Activated naive CD8-positive, alpha-beta T cell (primary cell): ENCODE data around the gene AHNAK2.

Experiments
- H3K27ac Mint-ChIP-seq: one replicate; pipeline ENCODE4 v1.8.0; 2021; ENCODE audit warnings: mixed read lengths
- H3K27me3 Mint-ChIP-seq: one replicate; pipeline ENCODE4 v1.8.0; 2021; ENCODE audit warnings: mixed read lengths
- H3K36me3 Mint-ChIP-seq: one replicate; pipeline ENCODE4 v1.8.0; 2021; ENCODE audit warnings: mixed read lengths
- H3K4me1 Mint-ChIP-seq: one replicate; pipeline ENCODE4 v1.8.0; 2021; ENCODE audit warnings: low read depth, mixed read lengths
- H3K4me3 Mint-ChIP-seq: one replicate; pipeline ENCODE4 v1.8.0; 2021; ENCODE audit warnings: mild to moderate bottlenecking, mixed read lengths
- H3K9me3 Mint-ChIP-seq: one replicate; pipeline ENCODE4 v1.8.0; 2021; ENCODE audit warnings: low read depth, mixed read lengths

AHNAK2 gene

DNA sequence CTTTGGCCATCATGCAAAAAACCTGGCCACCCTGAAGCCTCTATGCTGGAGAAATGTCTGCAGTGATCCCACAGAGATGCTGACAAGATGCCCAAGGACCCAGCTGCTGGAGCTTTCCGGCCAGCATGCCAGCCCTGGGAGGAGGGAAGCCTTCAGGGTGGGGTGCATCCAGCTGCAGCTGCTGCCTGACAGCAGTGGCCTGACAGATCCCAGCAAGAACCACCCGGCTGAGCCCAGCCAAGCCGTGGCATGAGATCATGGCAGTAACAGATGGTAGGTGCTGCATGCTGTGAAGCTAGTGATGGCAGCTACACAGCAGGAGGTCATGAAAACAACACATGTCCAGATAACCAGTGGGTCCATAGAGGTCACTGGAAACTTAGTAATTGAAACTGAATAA is 21.2 kb upstream of the AHNAK2 start:
- no peaks in the 10 kb centered on the region for H3K9me3 Mint-ChIP-seq
- H3K4me1 Mint-ChIP-seq: no peaks in the 10 kb centered on the region
- no peaks in the 10 kb centered on the region for H3K27me3 Mint-ChIP-seq
- H3K27ac Mint-ChIP-seq: no peak overlapping the region
- H3K4me3 Mint-ChIP-seq: no peak overlapping the region
- H3K36me3 Mint-ChIP-seq: peaks cover 2% of the 10 kb centered on the region

DNA sequence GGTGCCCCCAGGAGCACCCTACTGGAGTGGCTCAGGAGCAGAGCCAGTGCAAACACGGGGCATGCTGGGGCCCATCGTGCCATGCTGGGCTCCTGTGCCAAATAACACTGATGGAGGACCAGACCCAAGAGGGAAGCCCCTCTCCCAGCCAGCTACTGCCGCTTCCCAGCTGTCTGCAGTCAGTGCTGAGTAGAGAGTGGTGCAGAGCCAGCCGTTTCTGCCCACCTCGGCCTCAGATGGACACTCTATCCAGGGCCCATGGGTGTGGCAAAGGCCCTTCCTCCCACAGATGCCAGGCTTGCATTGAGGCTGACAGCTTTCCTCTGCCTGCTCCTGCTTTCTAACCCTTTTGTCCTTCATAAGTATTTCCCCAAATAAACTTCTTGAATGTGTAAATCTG is 20.6 kb upstream of the AHNAK2 start:
- no peaks in the 10 kb centered on the region for H3K9me3 Mint-ChIP-seq
- no peaks in the 10 kb centered on the region for H3K4me1 Mint-ChIP-seq
- H3K27me3 Mint-ChIP-seq: no peaks in the 10 kb centered on the region
- H3K4me3 Mint-ChIP-seq: no peak overlapping the region
- no peak overlapping the region for H3K27ac Mint-ChIP-seq
- peaks cover 2% of the 10 kb centered on the region for H3K36me3 Mint-ChIP-seq

DNA sequence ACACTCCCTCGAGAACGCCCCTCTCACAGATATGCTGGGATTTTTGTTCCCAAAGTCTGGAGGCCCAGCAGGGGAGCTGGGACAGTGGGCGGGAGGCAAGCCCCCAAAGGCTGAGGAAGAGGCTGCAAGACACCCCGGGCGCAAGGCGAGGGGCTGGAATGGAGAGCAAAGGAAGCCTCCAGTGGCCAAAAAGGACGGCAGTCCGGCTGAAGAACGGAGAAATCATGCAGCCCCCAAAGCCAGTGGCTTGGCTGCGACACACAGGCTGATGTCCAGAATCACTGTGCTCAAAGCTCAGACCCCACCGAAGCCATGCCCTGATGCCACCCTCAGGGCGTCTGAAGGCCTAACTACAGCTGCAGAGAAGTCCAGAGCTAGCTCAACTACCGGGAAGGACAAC is 18.3 kb upstream of the AHNAK2 start:
- H3K36me3 Mint-ChIP-seq: peaks cover 2% of the 10 kb centered on the region
- H3K27me3 Mint-ChIP-seq: no peaks in the 10 kb centered on the region
- H3K27ac Mint-ChIP-seq: no peak overlapping the region

DNA sequence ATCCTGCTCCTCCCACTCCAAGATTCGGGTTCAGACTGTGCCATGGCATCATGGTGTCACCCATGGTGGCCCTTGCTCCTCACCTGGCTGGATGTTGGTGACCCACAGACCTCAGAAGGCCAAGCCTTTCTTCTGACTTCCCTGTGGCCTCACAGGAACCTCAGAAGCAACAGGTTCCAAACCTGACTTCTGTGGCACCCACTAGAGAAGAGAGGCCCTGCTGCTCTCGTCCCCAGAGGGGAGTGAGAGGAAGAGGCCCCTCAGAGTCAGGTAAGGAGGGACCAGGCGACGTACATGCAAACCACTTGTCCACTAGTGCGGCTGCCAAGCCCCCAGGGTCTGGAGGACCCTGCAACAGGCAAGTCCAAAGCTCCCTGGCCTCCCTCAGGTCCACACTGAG is 17.9 kb upstream of the AHNAK2 start:
- H3K9me3 Mint-ChIP-seq: no peaks in the 10 kb centered on the region
- no peaks in the 10 kb centered on the region for H3K4me1 Mint-ChIP-seq
- H3K27me3 Mint-ChIP-seq: no peaks in the 10 kb centered on the region
- no peak overlapping the region for H3K27ac Mint-ChIP-seq
- peaks cover 2% of the 10 kb centered on the region for H3K36me3 Mint-ChIP-seq
- H3K4me3 Mint-ChIP-seq: no peak overlapping the region

More for the DNA sequence above, 18.3 kb upstream of the AHNAK2 start:
- H3K9me3 Mint-ChIP-seq: no peaks in the 10 kb centered on the region
- H3K4me3 Mint-ChIP-seq: no peak overlapping the region
- no peaks in the 10 kb centered on the region for H3K4me1 Mint-ChIP-seq

DNA sequence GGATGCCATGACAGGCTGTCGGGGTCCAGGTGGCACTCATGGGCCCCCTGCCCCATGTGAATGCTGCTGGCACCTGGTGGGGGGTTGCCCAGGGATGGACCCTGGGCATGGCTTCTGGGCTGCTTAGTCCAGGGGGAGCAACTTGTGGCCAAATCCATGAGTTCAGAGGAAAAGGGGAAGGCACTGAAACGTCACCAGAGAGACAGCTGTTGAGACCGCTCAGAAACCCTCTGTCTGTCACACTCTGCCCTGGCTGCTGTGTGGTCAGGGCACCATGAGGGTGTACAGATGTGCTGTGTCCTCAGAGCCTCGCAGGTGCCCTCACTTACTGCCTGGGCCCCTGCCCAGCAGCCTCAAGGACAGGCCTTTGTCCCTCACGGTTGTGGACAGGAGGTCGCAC is 16.8 kb upstream of the AHNAK2 start:
- Mint-ChIP-seq H3K9me3 (no peaks in the 10 kb centered on the region), H3K27ac (no peak overlapping the region), H3K4me3 (no peak overlapping the region), H3K36me3 (peaks cover 2% of the 10 kb centered on the region), H3K27me3 (no peaks in the 10 kb centered on the region), H3K4me1 (no peaks in the 10 kb centered on the region)

DNA sequence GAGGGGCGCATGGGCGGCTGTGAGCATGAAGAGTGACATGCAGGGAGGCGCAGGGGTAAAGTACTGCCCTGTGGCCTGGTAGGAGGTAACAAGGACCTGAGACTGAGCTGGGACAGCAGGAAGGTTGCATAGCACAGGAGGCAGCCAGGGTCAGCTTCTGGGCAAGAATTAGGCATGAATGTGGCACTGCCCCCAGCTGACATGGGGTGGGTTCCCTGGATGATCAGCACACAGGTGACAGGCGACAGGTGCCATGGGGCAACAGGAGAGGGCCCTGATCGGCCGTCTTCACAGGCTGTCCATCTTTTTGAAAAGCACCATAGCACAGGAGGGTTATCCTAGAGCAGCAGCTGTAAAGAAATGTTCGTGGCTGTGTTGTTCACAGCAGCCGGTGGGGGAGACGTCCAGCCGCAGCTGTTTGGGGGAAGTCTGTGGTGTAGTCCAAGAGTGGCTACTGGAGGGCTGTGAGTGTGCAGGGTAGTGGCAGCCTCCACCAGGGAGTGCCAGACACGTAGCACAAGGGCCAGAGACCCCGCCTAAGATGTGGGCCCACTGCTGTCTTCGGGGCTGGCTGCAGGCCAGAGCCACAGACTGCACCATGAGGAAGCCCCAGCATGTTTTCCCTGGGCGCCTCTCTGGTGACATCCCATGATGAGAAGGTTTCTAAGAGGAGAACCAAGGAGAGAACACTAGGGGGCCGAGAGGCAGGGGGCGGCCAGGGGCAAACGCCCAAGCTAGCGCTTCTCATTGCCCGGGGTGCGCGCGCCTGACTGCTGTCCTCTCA is 15.8 kb upstream of the AHNAK2 start:
- no peaks in the 10 kb centered on the region for H3K36me3 Mint-ChIP-seq
- H3K9me3 Mint-ChIP-seq: no peaks in the 10 kb centered on the region
- H3K4me3 Mint-ChIP-seq: no peak overlapping the region
- H3K27me3 Mint-ChIP-seq: no peaks in the 10 kb centered on the region
- no peak overlapping the region for H3K27ac Mint-ChIP-seq
- no peaks in the 10 kb centered on the region for H3K4me1 Mint-ChIP-seq

DNA sequence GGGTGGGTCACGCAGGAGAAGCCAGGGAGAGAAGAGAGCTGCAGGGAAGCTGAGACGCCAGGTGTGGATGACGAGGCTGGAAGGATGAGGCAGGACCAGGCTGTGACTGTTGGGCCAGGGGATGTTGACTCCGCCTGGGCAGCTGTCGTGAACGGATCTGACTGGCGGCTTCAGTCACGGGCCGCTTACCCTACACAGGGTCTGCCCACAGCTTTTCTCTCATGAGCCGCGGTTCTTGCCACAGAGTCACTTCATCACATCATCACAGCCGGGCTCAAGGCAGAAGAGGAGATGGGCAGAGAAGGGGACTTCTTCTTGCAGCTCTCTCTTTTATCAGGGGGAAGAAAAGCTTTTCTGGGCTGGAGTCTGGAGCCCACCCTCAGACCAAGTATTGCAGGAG is 15.1 kb upstream of the AHNAK2 start:
- Mint-ChIP-seq H3K36me3 (no peaks in the 10 kb centered on the region), H3K27me3 (no peaks in the 10 kb centered on the region), H3K9me3 (no peaks in the 10 kb centered on the region), H3K27ac (no peak overlapping the region), H3K4me3 (no peak overlapping the region), H3K4me1 (no peaks in the 10 kb centered on the region)

DNA sequence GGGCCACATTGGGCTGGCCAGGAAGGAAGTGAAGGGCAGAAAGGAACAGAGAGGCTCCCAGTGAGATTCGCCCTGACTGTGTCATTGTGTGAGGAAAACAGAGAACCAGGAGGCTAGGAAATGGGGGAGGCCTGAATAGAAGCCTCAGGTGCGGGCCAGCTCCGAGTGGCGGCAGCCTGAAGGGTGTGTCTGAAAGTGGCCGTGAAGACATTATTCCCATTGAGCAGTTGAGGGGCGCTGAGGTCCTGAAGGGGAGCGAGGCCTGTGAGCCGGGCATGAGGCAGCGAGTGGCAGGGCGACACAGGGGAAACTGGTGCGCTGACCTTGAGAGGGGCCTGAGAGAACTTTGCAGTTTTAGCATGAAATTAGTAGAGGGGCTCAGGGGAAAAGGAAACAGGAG is 14.3 kb upstream of the AHNAK2 start:
- H3K4me1 Mint-ChIP-seq: no peaks in the 10 kb centered on the region
- H3K27ac Mint-ChIP-seq: no peak overlapping the region

DNA sequence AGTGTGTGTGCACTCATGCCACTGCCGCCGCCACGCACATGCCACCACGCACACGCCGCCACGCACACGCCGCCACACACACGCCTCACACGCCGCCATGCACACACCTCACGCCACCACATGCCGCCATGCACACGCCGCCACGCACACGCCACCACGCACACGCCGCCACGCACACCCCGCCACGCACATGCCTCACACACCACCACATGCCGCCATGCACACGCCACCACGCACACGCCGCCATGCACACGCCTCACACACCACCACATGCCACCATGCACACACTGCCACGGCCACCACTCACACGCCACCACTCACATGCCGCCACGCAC is 13.7 kb upstream of the AHNAK2 start:
- Mint-ChIP-seq H3K36me3 (no peaks in the 10 kb centered on the region), H3K27ac (no peak overlapping the region), H3K27me3 (no peaks in the 10 kb centered on the region), H3K4me1 (peaks cover 2% of the 10 kb centered on the region), H3K9me3 (no peaks in the 10 kb centered on the region), H3K4me3 (no peak overlapping the region)

More for the DNA sequence above, 14.3 kb upstream of the AHNAK2 start:
- H3K27me3 Mint-ChIP-seq: no peaks in the 10 kb centered on the region
- no peaks in the 10 kb centered on the region for H3K36me3 Mint-ChIP-seq
- no peak overlapping the region for H3K4me3 Mint-ChIP-seq
- no peaks in the 10 kb centered on the region for H3K9me3 Mint-ChIP-seq

DNA sequence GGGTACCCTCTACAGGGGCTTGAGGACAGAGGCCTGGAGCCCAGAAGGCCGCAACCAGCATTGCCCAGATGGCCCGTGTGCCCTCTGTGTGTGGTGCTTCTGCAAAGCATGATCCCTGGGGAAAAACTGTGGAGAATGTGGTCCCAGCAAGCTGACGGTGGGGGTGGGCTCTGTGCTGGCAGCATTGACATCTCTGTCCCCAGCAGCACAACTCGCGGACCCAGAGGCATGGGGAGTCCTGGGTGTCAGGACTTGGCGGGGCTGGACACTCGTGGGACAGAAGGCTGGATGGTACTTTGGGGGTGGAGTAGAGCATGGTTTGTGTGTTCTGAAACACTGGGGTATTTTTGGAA is 11.8 kb upstream of the AHNAK2 start:
- peaks cover 2% of the 10 kb centered on the region for H3K4me1 Mint-ChIP-seq
- H3K27me3 Mint-ChIP-seq: no peaks in the 10 kb centered on the region
- H3K36me3 Mint-ChIP-seq: no peaks in the 10 kb centered on the region
- H3K27ac Mint-ChIP-seq: no peak overlapping the region
- no peak overlapping the region for H3K4me3 Mint-ChIP-seq
- H3K9me3 Mint-ChIP-seq: no peaks in the 10 kb centered on the region

DNA sequence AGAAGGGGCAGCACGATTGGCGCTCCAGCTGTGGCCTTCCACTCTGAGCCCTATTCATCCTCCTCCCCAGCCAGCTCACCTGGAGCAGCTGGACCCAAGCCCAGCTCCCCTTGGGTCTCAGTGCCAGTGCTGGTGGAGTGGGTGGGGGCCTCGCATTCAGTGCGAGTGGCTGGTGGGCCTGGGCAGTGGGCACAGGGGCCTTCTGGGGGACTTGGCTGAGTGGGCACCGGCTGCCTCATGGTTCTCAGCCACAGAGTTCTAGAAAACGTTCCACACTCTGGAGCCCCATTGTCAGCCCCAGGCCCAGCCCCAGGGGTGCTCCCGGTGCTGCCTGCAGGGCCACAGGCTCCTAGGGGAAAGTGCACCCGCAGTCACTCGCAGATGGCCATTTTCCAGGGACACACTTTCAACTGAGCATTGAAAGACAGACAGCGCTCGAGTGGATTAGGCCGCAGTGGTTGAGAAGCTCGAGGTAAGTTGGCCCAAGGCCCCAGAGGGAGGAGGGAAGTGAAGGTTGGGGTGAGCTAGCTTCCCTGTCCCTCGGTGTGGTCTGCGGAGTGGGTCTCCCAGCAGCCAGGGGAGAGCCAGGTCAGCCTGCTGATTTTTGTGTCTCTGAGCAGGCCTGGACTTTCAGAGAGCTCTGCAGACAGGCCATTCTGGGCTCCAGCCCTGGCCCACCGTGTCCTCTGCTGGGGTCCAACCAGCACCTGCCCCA is 11.2 kb upstream of the AHNAK2 start:
- Mint-ChIP-seq H3K36me3 (no peaks in the 10 kb centered on the region), H3K27ac (no peak overlapping the region), H3K4me3 (no peak overlapping the region), H3K27me3 (no peaks in the 10 kb centered on the region), H3K9me3 (no peaks in the 10 kb centered on the region), H3K4me1 (peaks cover 3% of the 10 kb centered on the region)

DNA sequence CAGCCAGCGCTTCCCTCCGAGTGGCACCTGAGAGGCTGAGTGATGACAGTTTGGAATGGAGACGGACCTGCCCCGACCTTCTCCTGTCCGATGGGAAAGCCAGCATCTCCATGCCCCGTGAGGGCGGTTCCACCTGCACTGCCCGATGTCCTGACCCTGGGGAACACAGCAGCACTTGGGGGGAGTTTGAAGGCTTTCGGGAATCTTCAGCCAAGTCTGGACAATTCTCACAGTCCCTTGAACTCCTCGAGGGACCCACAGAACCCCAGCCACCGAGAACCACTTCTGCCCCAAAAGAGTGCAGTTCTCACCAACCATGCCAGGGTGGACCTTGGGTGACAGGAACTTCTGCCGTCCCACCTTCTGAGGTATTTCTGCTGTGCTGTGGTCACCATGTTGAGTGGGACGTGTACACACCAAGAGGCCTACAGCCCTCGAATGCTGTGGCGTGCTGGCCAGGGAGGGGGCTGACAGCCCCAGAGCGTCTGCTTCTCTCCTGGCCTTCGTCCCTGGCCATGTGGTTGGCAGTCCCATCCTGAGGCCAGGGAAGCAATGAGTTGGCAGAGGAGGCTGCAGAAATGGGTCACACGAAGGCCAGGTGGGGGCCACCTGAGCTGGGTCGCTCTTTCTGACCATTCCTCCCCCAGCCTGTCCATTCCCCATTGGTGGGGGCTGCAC is 8.5 kb upstream of the AHNAK2 start:
- no peaks in the 10 kb centered on the region for H3K36me3 Mint-ChIP-seq
- H3K27ac Mint-ChIP-seq: no peak overlapping the region
- H3K4me1 Mint-ChIP-seq: peaks cover 4% of the 10 kb centered on the region
- no peaks in the 10 kb centered on the region for H3K9me3 Mint-ChIP-seq
- H3K4me3 Mint-ChIP-seq: peak overlapping the region; percentile 72
- H3K27me3 Mint-ChIP-seq: no peaks in the 10 kb centered on the region

DNA sequence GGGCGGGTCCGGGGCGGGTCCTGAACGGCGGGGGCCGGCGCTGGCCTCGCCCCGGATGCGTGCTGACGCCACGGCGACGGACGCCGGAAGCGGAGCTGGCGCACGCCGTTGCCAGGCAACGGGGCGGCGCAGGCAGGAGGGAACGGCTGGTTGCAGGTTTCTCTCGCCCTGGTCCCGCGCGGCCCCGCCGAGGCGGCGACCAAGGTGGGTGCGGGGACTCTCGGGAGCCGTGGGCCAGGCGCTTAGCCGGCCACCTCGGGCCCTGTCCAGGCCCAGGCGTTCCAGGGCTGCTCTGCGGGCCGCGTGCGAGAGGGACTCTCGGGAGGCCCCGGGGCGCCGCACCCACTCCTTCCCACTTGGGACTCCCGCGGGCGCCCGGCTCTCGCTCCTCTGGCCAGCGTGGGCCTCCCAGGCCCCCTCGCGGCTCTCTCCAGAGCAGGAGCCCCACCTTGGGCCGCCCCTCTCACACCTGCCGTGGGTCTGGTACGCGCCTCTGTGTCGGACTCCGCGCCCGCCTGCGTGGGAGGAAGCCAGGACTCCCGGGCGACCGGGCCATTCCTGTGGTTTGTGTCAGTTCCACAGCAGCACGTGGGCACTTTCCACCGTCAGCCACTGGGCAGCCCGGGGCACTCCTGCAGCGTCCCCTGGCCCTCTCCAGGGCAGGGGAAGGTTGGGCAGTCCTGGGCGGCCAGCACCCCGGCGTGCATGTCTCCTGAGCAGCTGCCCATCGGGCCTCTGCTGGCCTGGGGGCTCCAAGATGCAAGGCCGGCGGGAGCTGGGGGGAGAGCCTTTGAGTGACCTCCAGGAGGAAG is 7.7 kb upstream of the AHNAK2 start, which contains the start of gene CLBA1:
CLBA1 (plus strand) TSS at position 114 of the 812 bp plus-strand sequence; CDS start at position 758, 644 bp downstream.
- Mint-ChIP-seq H3K4me3 (peak within 1 kb of the TSS; percentile 77), H3K27me3 (no peaks in the 10 kb centered on the region), H3K9me3 (no peaks in the 10 kb centered on the region), H3K4me1 (peaks cover 4% of the 10 kb centered on the region), H3K27ac (no peak within 1 kb of the TSS), H3K36me3 (no peaks in the 10 kb centered on the region)

DNA sequence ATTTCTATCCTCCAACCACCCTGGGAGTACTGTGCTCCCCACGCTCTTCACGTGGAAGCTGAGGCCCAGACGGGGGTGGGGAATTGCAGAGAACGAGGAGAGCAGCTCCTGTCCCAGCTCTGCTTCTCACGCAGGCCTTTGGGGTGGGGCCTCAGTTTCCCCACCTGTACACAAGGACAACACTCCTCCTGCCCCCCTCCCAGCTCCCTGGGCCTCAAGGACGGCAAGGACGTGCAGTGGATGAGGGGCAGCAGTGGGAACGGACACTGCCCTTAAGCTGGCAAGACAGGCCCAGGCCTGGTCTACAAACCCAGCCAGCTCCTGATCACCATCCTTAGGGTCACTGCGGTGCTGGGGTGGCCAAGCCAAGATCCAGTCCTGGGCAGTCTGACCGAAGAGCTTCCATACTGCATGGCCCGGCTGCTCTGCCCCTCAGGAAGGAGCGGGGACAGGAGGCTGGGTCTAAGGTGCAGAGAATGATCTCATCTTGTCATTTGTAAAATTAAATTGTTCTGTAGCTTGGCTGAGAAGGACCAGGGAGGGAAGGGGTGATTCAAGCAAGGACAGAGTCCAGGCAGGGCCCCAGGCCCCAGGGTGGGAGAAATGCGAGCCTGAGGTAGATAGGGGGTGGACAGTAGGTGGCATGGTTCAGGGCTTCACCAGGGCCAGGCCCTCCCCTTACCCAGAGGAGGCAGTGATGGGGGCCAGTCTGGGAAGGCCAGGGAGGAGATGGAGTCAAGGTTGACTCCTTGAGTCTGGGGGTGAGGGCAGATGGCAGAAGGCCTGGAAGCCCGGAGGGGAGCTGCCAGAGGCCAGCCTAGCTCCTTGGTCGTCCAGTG is 6.1 kb upstream of the AHNAK2 start:
- Mint-ChIP-seq H3K4me3 (peak overlapping the region; percentile 77), H3K4me1 (peaks cover 4% of the 10 kb centered on the region), H3K9me3 (no peaks in the 10 kb centered on the region), H3K27me3 (no peaks in the 10 kb centered on the region), H3K36me3 (no peaks in the 10 kb centered on the region), H3K27ac (no peak overlapping the region)
